Endothelial cell of umbilical vein (primary cell): ENCODE measurements around the gene TBPL1. TPM values are rescaled to one million over a fixed set of nuclear protein-coding genes. Genes with fewer than 3 reads are reported as not detected.
A peak's percentile ranks its signal among the peaks of the same experiment; 100 is the strongest.

Experiments
- BruUV-seq: library from RNA; stranded (reverse); fragments of 400-500 nt; replicated peaks from 2 replicates; lab custom pipeline; 2021; lab: Mats Ljungman, UMichigan
- CTCF ChIA-PET: fragments of 300-600, 350-600 bp; sonication (Branson Sonifier 250); formaldehyde crosslinking; loops from one replicate; lab custom pipeline; 2021; ENCODE audit warnings: antibody characterized with exemption, inconsistent platforms; lab: Charles Lee
- POLR2A ChIA-PET: fragments of 300-600, 350-600 bp; sonication (Branson Sonifier 250); formaldehyde crosslinking; loops from one replicate; lab custom pipeline; 2021; ENCODE audit warnings: antibody characterized with exemption, inconsistent platforms; lab: Charles Lee
- DNase-seq: peaks from one replicate; pipeline ENCODE4 v3.0.0-alpha.2; 2011; ENCODE audit warnings: low read depth, low spot score
- FAIRE-seq: peaks from 2 replicates; lab custom pipeline; 2011; peaks lifted over from hg19 to GRCh38; lab: Jason Lieb, UNC
- H2AFZ ChIP-seq: 2 replicates; pipeline ENCODE4 v1.6.0; 2012; ENCODE audit warnings: low read depth, low read length, control low read depth, inconsistent platforms
- H3K27ac ChIP-seq: 2 replicates; pipeline ENCODE4 v1.5.1; 2011; ENCODE audit warnings: low read depth, mild to moderate bottlenecking, control low read depth, low read length, moderate library complexity; ENCODE audit not compliant: insufficient read depth
- H3K27me3 ChIP-seq, 2 experiments: 2 replicates each; pipeline versions ENCODE4 v1.6.0 to v1.6.1; 2011; ENCODE audit warnings: low read length in 2 of 2, mixed read lengths in 1 of 2; ENCODE audit not compliant: control insufficient read depth in 2 of 2, insufficient read depth in 2 of 2
- H3K36me3 ChIP-seq, 2 experiments: 2 replicates in 1 of 2; 3 replicates in 1 of 2; pipeline ENCODE4 v1.5.1; 2011; ENCODE audit warnings: low read length in 2 of 2, mild to moderate bottlenecking in 1 of 2, moderate library complexity in 1 of 2; ENCODE audit not compliant: control insufficient read depth in 2 of 2, insufficient read depth in 2 of 2; ENCODE audit errors: extremely low read depth in 1 of 2
- H3K4me1 ChIP-seq: 3 replicates; pipeline ENCODE4 v1.5.1; 2011; ENCODE audit warnings: mild to moderate bottlenecking, low read length; ENCODE audit not compliant: control insufficient read depth, insufficient read depth; ENCODE audit errors: extremely low read depth
- H3K4me2 ChIP-seq: 2 replicates; pipeline ENCODE4 v1.6.1; 2011; ENCODE audit warnings: low read length, control low read depth, mixed read lengths; ENCODE audit not compliant: insufficient read depth
- H3K4me3 ChIP-seq, 3 experiments: fragments of 200-600 bp in 1 of 3; sonication (generic), shearing (Covaris generic) in 1 of 3; replicated peaks in 1 of 3; 2 replicates each; pipeline ENCODE4 v1.5.1; 2011 to 2016; ENCODE audit warnings: control low read depth in 3 of 3, low read length in 3 of 3, mild to moderate bottlenecking in 2 of 3, inconsistent platforms in 1 of 3, low read depth in 1 of 3, moderate library complexity in 1 of 3; ENCODE audit not compliant: insufficient read depth in 1 of 3
- H3K79me2 ChIP-seq: 2 replicates; pipeline ENCODE4 v1.6.0; 2012; ENCODE audit warnings: low read length, inconsistent platforms; ENCODE audit not compliant: control insufficient read depth, insufficient read depth
- H3K9ac ChIP-seq: replicated peaks from 2 replicates; pipeline ENCODE3; 2011; ENCODE audit warnings: low read length, control low read depth; ENCODE audit not compliant: insufficient read depth; ENCODE audit errors: extremely low read depth
- H3K9me1 ChIP-seq: replicated peaks from 3 replicates; pipeline ENCODE4 v1.6.0; 2011; ENCODE audit warnings: mild to moderate bottlenecking, low read length; ENCODE audit not compliant: control insufficient read depth, insufficient read depth; ENCODE audit errors: extremely low read depth
- H3K9me3 ChIP-seq: replicated peaks from 2 replicates; pipeline ENCODE4 v1.5.1; 2012; ENCODE audit warnings: low read length, inconsistent platforms; ENCODE audit not compliant: control insufficient read depth, insufficient read depth
- H4K20me1 ChIP-seq: replicated peaks from 2 replicates; pipeline ENCODE3; 2011; ENCODE audit warnings: mild to moderate bottlenecking, low read length; ENCODE audit not compliant: control insufficient read depth, insufficient read depth; ENCODE audit errors: extremely low read depth
- CTCF ChIP-seq, 2 donors: IDR thresholded peaks; 1 replicate in 1 of 2; 2 replicates in 1 of 2; pipeline ENCODE4 v1.5.1; 2011; ENCODE audit warnings: low read length in 2 of 2, mild to moderate bottlenecking in 2 of 2, moderate library complexity in 2 of 2, control low read depth in 1 of 2, inconsistent platforms in 1 of 2, low read depth in 1 of 2; ENCODE audit not compliant: insufficient read depth in 1 of 2; ENCODE audit errors: extremely low read depth in 1 of 2
- FOS ChIP-seq: IDR thresholded peaks from 2 replicates; pipeline ENCODE4 v1.6.1; 2011; ENCODE audit warnings: mild to moderate bottlenecking, low read length, moderate library complexity, borderline replicate concordance; ENCODE audit not compliant: insufficient read depth
- GATA2 ChIP-seq: IDR thresholded peaks from 2 replicates; pipeline ENCODE4 v1.7.0; 2011; ENCODE audit warnings: low read depth, mild to moderate bottlenecking, moderate library complexity, mixed read lengths, low read length; ENCODE audit not compliant: insufficient read length, insufficient read depth
- MYC ChIP-seq: IDR thresholded peaks from one replicate; pipeline ENCODE4 v1.6.1; 2011; ENCODE audit warnings: mild to moderate bottlenecking, low read depth, low read length
- dilution Hi-C: fragments of 300-500 bp; cut with MboI; formaldehyde crosslinking; loops from one replicate; pipeline ENCODE4 v1.15.0; 2019; ENCODE audit warnings: low sequenced_read_pairs; ENCODE audit not compliant: extremely low pct_ligation_motif_present
- intact Hi-C: fragments of 100-400 bp; cut with micrococcal nuclease; formaldehyde crosslinking; loops from one replicate; pipeline ENCODE4 v1.10.0; 2022
- polyA plus RNA-seq, 4 experiments: library from polyadenylated mRNA; depleted of rRNA in 3 of 4; stranded (reverse) in 3 of 4; unstranded in 1 of 4; fragments of >200 nt; gene quantifications; 2 replicates each; pipeline versions ENCODE4 v1.2.1 to v1.2.3, GENCODE V29; 2011 to 2012; ENCODE audit warnings: missing spikeins in 1 of 4
- total RNA-seq: library from RNA; stranded (reverse); gene quantifications from 2 replicates; pipeline ENCODE4 v1.2.3, GENCODE V29; 2021

Gene TBPL1
- total and polyA plus RNA-seq, 2 donors (not counting 3 experiments of a cell fraction or from before 2014, with no cell fraction given) = 19.6 to 31.2 TPM

DNA sequence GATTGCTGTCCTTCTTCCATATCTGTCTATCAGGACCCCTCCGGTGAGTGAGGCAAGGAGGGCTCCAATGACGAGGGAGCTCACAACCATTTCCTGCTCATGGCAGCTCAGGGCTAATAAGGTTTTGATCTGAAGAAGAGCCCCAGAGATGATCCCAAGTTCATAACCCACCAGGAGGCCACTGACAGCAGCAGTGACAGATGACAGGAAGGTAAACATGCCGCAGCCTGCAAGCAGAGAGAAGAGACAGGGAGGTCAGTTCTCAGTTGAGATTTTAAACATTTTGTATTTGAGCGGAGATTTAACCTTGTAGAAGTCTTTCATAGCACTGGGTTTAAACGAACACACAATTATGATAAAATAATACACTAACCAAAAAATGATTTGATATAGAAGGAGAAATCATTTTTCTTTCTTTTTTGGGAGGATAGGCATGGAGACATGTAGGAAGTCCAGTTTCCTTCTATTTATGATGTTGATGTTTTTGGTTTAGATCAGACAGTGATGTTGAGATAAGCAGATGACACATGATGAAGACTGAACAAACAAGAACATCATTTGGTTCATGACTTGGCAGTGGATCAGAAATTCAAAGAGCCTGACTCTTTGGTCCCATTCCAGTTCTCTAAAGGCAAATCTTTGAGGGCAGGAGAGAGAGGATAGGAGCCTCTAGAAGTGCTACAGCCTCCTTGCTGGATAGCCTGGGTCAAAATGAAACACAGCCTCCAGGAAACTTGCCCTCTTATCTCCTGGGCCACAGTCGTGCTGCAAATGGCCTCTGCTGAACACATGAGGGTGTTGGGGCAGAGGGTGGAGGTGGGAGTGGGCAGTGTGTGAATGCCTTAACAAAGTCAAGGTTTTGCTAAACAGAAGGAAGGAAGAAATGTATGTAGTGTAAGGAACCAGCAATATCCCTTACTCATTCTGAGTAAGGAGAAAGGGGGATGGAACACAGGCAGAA lies 76.8 kb downstream of the TBPL1 start:
- no peak for FAIRE-seq
- ChIA-PET CTCF (interaction anchor here (0.9 kb wide), 1 partner anchor 18 kb away, joined by 3 read pairs; no protein-coding TSS in a partner anchor), POLR2A (interaction anchor here (0.7 kb wide), 1 partner anchor 39 kb away, joined by 3 read pairs; no protein-coding TSS in a partner anchor)
- TF ChIP-seq MYC (no peak), GATA2 (no peak), FOS (peak; percentile 17), CTCF (IDR thresholded peaks at IDR 0.05; ENCODE audit: extremely low read depth in 1 of 2, insufficient read depth in 1 of 2, low read depth in 1 of 2, low read length in 2 of 2) (no peak)
- H3K9me3 ChIP-seq = no peaks in the 10 kb centered on the region
- H3K27ac ChIP-seq = no peak overlapping the region
- peak; percentile 69 for DNase-seq
- H3K9me1 ChIP-seq = no peaks in the 10 kb centered on the region
- H4K20me1 ChIP-seq = no peaks in the 10 kb centered on the region
- intact Hi-C loops = no loop called here
- dilution Hi-C loops = no loop called here
- H3K4me1 ChIP-seq = peaks cover 7% of the 10 kb centered on the region
- no peak overlapping the region for H2AFZ ChIP-seq
- H3K4me2 ChIP-seq = no peak overlapping the region
- BruUV-seq = no TSS peak
- peaks cover 0 to 3% of the 10 kb centered on the region in 2 experiments for H3K27me3 ChIP-seq
- H3K36me3 ChIP-seq = no peaks in the 10 kb centered on the region
- no peak overlapping the region for H3K4me3 ChIP-seq
- no peak overlapping the region for H3K9ac ChIP-seq
- no peaks in the 10 kb centered on the region for H3K79me2 ChIP-seq
